ENCODE results near the gene GIPR.
A peak's percentile ranks its signal among the peaks of the same experiment; 100 is the strongest.
"Not testable (repeated sequence)": the region's sequence is repeated elsewhere in the genome, so short reads cannot be mapped to it uniquely, and the experiment has no call there.

Gene GIPR

DNA sequence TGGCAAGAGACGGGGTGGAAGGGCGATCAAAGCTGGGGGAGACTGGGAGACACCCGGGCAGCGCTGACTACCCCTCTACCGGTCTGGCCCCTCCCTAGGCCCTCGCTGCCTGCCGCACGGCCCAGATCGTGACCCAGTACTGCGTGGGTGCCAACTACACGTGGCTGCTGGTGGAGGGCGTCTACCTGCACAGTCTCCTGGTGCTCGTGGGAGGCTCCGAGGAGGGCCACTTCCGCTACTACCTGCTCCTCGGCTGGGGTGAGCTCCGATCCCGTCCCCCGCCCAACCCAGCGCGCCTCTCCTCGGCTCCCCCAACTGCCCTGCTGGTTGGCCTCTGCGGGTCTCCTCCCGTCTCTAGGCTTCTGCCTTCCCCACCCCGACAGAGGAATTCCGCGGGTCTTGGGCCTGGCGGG, 8.8 kb downstream of the GIPR start:
- Histone ChIP-seq H3K27me3 (replicated peaks; ENCODE audit: control insufficient read depth, insufficient read depth, low read length) (no peaks in the 10 kb centered on the region), H3K36me3 (ENCODE audit: control insufficient read depth, insufficient read depth, low read length) (peaks cover 7% of the 10 kb centered on the region), H3K4me3 (replicated peaks; ENCODE audit: low read depth, low read length) (peak overlapping the region; percentile 55)
- no peak for DNase-seq (ENCODE audit: extremely low read depth, insufficient read length)
- TF ChIP-seq, protein P1, sequence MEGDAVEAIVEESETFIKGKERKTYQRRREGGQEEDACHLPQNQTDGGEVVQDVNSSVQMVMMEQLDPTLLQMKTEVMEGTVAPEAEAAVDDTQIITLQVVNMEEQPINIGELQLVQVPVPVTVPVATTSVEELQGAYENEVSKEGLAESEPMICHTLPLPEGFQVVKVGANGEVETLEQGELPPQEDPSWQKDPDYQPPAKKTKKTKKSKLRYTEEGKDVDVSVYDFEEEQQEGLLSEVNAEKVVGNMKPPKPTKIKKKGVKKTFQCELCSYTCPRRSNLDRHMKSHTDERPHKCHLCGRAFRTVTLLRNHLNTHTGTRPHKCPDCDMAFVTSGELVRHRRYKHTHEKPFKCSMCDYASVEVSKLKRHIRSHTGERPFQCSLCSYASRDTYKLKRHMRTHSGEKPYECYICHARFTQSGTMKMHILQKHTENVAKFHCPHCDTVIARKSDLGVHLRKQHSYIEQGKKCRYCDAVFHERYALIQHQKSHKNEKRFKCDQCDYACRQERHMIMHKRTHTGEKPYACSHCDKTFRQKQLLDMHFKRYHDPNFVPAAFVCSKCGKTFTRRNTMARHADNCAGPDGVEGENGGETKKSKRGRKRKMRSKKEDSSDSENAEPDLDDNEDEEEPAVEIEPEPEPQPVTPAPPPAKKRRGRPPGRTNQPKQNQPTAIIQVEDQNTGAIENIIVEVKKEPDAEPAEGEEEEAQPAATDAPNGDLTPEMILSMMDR (IDR thresholded peaks at IDR 0.05; ENCODE audit: insufficient read depth, low read length, poor library complexity, severe bottlenecking) = no peak

DNA sequence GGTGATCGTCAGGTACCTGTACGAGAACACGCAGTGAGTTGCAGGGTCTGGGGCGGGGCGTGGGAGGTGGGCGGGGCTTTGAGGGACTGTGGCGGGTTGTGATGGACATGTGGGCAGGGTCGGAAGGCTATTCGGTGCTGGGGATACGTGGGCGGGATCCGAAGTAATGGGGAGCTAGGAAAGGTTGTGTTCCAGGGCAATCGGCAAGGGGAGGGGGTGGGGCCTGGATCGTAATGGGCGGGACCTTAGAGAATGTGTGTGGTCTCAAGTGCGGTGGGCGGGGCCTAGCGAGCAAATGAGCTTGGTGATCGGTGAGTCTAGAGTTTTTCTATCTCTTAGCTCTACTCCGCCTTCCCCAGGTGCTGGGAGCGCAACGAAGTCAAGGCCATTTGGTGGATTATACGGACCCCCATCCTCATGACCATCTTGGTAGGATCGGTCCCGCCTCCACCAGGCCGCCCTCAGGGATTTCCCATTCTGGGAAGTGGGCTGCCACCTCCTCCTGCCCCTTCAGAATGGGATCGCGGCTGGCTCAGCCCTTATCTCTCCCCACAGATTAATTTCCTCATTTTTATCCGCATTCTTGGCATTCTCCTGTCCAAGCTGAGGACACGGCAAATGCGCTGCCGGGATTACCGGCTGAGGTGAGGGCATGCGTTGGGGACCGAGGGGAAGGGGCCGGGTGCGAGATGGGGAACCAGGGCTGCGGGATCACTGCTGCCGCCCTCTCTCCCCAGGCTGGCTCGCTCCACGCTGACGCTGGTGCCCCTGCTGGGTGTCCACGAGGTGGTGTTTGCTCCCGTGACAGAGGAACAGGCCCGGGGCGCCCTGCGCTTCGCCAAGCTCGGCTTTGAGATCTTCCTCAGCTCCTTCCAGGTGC, 9.6 kb downstream of the GIPR start:
- Histone ChIP-seq H3K36me3 (ENCODE audit: control insufficient read depth, insufficient read depth, low read length) (peaks cover 7% of the 10 kb centered on the region), H3K27me3 (replicated peaks; ENCODE audit: control insufficient read depth, insufficient read depth, low read length) (no peaks in the 10 kb centered on the region), H3K4me3 (replicated peaks; ENCODE audit: low read depth, low read length) (peak overlapping the region; percentile 55)
- TF ChIP-seq, protein P1 (IDR thresholded peaks at IDR 0.05; ENCODE audit: insufficient read depth, low read length, poor library complexity, severe bottlenecking) = peak; percentile 34
- peak; percentile 88 for DNase-seq (ENCODE audit: extremely low read depth, insufficient read length)

DNA sequence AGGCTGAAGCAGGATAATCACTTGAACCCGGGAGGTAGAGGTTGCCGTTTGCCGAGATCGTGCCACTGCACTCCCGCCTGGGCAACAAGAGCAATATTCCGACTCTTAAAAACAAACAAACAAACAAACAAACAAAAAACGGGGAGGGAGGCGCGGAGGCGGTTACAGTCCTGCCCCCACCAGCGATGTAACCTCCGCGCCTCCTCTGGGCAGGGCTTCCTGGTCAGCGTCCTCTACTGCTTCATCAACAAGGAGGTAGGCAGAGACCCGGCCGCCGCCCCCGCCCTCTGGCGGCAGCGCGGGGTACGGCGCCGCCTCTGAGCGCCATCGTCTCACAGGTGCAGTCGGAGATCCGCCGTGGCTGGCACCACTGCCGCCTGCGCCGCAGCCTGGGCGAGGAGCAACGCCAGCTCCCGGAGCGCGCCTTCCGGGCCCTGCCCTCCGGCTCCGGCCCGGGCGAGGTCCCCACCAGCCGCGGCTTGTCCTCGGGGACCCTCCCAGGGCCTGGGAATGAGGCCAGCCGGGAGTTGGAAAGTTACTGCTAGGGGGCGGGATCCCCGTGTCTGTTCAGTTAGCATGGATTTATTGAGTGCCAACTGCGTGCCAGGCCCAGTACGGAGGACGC, 13.5 kb downstream of the GIPR start:
- peak; percentile 94 for DNase-seq (ENCODE audit: extremely low read depth, insufficient read length)
- TF ChIP-seq, protein P1 (IDR thresholded peaks at IDR 0.05; ENCODE audit: insufficient read depth, low read length, poor library complexity, severe bottlenecking) = peak; percentile 90
- Histone ChIP-seq H3K27me3 (replicated peaks; ENCODE audit: control insufficient read depth, insufficient read depth, low read length) (no peaks in the 10 kb centered on the region), H3K36me3 (ENCODE audit: control insufficient read depth, insufficient read depth, low read length) (peaks cover 17% of the 10 kb centered on the region), H3K4me3 (replicated peaks; ENCODE audit: low read depth, low read length) (peak overlapping the region; percentile 41)

- H3K4me3 ChIP-seq (replicated peaks; ENCODE audit: low read depth, low read length) = no peak overlapping the region
- H3K36me3 ChIP-seq (ENCODE audit: control insufficient read depth, insufficient read depth, low read length) = peaks cover 18% of the 10 kb centered on the region
- no peaks in the 10 kb centered on the region for H3K27me3 ChIP-seq (replicated peaks; ENCODE audit: control insufficient read depth, insufficient read depth, low read length)
- no peak for DNase-seq (ENCODE audit: extremely low read depth, insufficient read length)
- TF ChIP-seq, protein P1 (IDR thresholded peaks at IDR 0.05; ENCODE audit: insufficient read depth, low read length, poor library complexity, severe bottlenecking) = no peak
Observed at GRCh38 chr19:45682117-45682516, 14.1 kb downstream of the GIPR start.

DNA sequence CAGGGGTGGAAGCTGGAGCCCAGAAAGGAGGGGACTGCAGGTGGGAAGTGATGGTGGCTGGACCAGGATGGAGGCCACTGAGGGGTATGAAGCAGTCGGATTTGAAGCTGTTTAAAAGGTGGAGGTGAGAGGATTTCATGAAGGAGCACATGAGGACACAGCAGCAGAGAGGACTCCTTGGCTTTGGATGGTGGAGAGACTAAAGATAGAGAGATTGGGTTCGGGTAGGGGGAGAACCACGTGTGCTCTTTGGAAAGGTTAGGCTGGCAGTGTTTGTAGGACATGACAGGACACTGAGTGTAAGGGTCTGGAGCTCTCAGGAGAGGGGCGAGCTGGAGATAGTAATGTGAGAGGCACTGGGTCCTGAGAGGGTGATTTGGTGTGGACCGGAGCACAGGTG, 14.9 kb downstream of the GIPR start:
- Histone ChIP-seq H3K36me3 (ENCODE audit: control insufficient read depth, insufficient read depth, low read length) (peaks cover 26% of the 10 kb centered on the region), H3K4me3 (replicated peaks; ENCODE audit: low read depth, low read length) (no peak overlapping the region), H3K27me3 (replicated peaks; ENCODE audit: control insufficient read depth, insufficient read depth, low read length) (no peaks in the 10 kb centered on the region)
- TF ChIP-seq, protein P1 (IDR thresholded peaks at IDR 0.05; ENCODE audit: insufficient read depth, low read length, poor library complexity, severe bottlenecking) = no peak
- DNase-seq (ENCODE audit: extremely low read depth, insufficient read length) = no peak

DNA sequence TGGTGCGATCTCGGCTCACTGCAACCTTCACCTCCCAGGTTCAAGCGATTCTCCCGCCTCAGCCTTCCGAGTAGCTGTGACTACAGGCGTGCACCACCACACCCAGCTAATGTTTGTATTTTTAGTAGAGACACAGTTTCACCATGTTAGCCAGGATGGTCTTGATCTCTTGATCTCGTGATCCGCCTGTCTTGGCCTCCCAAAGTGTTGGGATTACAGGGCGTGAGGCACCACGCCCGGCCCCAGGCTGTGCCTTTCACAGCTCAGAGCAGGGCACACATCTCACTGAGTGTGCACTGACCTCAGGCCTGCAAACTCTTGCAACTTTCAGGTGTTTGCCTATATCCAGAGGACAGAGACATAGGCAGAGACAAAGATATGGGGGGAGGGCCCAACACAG, 17.0 kb downstream of the GIPR start:
- H3K4me3 ChIP-seq (replicated peaks; ENCODE audit: low read depth, low read length); H3K27me3 ChIP-seq (replicated peaks; ENCODE audit: control insufficient read depth, insufficient read depth, low read length); DNase-seq (ENCODE audit: extremely low read depth, insufficient read length): not testable (repeated sequence)
- peaks cover 28% of the 10 kb centered on the region for H3K36me3 ChIP-seq (ENCODE audit: control insufficient read depth, insufficient read depth, low read length)

Measured in GM06990 (cell line).